Measurements from ENCODE around the gene THAP7.

Gene THAP7

DNA sequence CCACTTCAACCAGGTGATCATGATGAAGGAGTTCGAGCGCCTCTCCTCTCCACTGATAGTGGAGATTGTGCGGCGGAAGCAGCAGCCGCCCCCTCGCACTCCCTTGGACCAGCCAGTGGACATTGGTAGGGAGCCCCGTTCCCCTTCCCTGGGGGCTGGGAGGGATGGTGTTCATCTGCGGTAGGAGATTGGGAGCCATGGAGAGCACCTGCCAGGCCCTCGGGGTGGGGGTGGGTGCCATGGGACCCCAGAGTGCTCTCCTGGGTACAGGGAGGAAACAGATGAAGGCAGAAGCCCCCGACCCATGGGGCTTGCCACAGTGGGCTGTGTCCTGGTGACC lies 7.0 kb downstream of the THAP7 start:
- Histone ChIP-seq H3K4me1 (ENCODE audit: control insufficient read depth, low read length) (peaks cover 2% of the 10 kb centered on the region), H3K4me3 (ENCODE audit: low read length) (no peak overlapping the region), H3K27me3 (ENCODE audit: control insufficient read depth, low read length) (no peaks in the 10 kb centered on the region), H3K9me2 (replicated peaks; ENCODE audit: control insufficient read depth, low read length) (no peaks in the 10 kb centered on the region), H3K79me2 (ENCODE audit: control insufficient read depth, low read length) (peaks cover 5% of the 10 kb centered on the region), H4K20me1 (ENCODE audit: control insufficient read depth, insufficient read depth, low read depth, low read length) (no peaks in the 10 kb centered on the region), H3K36me3 (ENCODE audit: control insufficient read depth, low read length) (peaks cover 64% of the 10 kb centered on the region), H3K9me3 (ENCODE audit: control insufficient read depth, insufficient read depth, low read length) (no peaks in the 10 kb centered on the region), H3K4me2 (ENCODE audit: low read length) (no peak overlapping the region), H3K27ac (ENCODE audit: low read depth, low read length) (no peak overlapping the region), H3F3A (ENCODE audit: control insufficient read depth, insufficient read depth) (peaks cover 3% of the 10 kb centered on the region)
- no peak for TF ChIP-seq EZH2phosphoT487 (IDR thresholded peaks at IDR 0.05; ENCODE audit: borderline replicate concordance, low read length)
- TF ChIP-seq, protein P1, sequence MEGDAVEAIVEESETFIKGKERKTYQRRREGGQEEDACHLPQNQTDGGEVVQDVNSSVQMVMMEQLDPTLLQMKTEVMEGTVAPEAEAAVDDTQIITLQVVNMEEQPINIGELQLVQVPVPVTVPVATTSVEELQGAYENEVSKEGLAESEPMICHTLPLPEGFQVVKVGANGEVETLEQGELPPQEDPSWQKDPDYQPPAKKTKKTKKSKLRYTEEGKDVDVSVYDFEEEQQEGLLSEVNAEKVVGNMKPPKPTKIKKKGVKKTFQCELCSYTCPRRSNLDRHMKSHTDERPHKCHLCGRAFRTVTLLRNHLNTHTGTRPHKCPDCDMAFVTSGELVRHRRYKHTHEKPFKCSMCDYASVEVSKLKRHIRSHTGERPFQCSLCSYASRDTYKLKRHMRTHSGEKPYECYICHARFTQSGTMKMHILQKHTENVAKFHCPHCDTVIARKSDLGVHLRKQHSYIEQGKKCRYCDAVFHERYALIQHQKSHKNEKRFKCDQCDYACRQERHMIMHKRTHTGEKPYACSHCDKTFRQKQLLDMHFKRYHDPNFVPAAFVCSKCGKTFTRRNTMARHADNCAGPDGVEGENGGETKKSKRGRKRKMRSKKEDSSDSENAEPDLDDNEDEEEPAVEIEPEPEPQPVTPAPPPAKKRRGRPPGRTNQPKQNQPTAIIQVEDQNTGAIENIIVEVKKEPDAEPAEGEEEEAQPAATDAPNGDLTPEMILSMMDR (IDR thresholded peaks at IDR 0.05; ENCODE audit: low read depth, low read length, poor library complexity, severe bottlenecking), result no peak

DNA sequence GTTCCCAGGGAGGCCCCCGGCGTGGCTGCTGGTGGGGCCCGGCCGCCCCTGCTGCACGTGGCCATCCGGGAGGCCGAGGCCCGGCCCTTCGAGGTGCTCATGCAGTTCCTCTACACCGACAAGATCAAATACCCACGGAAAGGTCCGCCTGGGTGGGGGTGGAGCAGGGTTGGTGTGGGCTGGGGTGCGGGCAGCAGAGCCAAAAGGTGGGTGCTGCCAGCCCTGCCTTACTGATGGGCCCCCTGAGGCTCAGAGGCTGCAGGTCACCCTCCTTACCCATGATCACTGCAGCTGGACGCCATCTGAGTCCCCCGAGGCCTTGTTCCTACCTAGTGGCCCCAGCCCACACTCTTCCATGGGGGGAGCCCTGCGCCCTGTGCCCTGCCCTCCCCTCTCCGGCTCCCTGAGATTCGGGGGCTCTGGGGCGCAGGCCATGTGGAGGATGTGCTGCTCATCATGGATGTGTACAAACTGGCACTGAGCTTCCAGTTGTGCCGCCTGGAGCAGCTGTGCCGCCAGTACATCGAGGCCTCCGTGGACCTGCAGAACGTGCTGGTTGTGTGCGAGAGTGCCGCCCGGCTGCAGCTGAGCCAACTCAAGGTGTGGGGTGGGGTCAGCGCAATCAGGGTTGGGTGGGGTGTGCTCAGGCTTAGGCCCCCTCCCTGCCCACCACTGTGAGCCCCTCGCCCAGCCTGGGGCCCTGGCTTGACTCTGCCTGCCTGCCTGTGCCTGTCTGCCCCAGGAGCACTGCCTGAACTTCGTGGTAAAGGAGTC lies 7.6 kb downstream of the THAP7 start:
- Histone ChIP-seq H3K27me3 (ENCODE audit: control insufficient read depth, low read length) (no peaks in the 10 kb centered on the region), H3K9me3 (ENCODE audit: control insufficient read depth, insufficient read depth, low read length) (no peaks in the 10 kb centered on the region), H3K36me3 (ENCODE audit: control insufficient read depth, low read length) (peaks cover 61% of the 10 kb centered on the region), H4K20me1 (ENCODE audit: control insufficient read depth, insufficient read depth, low read depth, low read length) (no peaks in the 10 kb centered on the region), H3K9me2 (replicated peaks; ENCODE audit: control insufficient read depth, low read length) (no peaks in the 10 kb centered on the region), H3K79me2 (ENCODE audit: control insufficient read depth, low read length) (no peaks in the 10 kb centered on the region; the same call in none of the 2 replicates), H3K4me2 (ENCODE audit: low read length) (no peak overlapping the region), H3K4me3 (ENCODE audit: low read length) (no peak overlapping the region), H3F3A (ENCODE audit: control insufficient read depth, insufficient read depth) (peaks cover 3% of the 10 kb centered on the region), H3K4me1 (ENCODE audit: control insufficient read depth, low read length) (peaks cover 5% of the 10 kb centered on the region), H3K27ac (ENCODE audit: low read depth, low read length) (no peak overlapping the region)
- no peak for TF ChIP-seq EZH2phosphoT487 (IDR thresholded peaks at IDR 0.05; ENCODE audit: borderline replicate concordance, low read length)
- TF ChIP-seq, protein P1 (IDR thresholded peaks at IDR 0.05; ENCODE audit: low read depth, low read length, poor library complexity, severe bottlenecking), result no peak

DNA sequence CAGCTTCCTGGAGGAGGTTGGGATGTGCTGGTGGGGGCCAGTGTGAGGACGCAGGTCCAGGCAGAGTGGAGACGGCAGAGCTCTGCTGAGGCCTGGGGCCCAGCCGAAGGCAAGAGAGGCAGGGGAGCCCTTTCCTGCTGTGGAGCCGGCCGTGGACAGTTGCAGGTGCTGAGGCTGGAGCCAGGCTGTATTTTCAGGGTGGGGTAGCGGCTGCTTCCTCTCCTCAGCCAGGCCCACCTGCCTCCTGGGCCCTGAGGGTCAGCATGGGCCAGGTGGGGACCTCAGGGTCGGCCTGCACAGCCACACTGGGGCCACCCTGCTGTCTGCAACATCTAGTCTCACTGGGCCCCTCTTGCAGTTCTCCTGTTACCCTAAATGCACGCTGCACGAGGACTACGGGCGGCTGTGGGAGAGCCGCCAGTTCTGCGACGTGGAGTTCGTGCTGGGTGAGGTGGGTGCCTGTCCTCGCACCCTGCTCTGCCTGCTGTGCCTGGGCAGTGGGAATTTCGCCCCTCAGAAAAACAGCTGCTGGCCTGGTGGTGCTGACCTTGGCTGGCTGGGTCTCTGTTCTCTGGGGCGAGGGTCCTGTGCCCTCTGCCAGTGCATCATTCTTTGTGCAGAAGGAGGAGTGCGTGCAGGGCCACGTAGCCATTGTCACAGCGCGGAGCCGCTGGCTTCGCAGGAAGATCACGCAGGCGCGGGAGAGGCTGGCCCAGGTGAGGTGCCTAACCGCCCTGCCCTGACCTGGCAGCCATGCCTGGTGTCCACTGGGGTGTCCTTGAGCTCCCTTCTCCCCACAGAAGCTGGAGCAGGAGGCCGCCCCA lies 8.4 kb downstream of the THAP7 start:
- TF ChIP-seq, protein P1 (IDR thresholded peaks at IDR 0.05; ENCODE audit: low read depth, low read length, poor library complexity, severe bottlenecking), result no peak
- no peak for TF ChIP-seq EZH2phosphoT487 (IDR thresholded peaks at IDR 0.05; ENCODE audit: borderline replicate concordance, low read length)
- Histone ChIP-seq H3K9me3 (ENCODE audit: control insufficient read depth, insufficient read depth, low read length) (no peaks in the 10 kb centered on the region), H3K4me3 (ENCODE audit: low read length) (no peak overlapping the region), H3K36me3 (ENCODE audit: control insufficient read depth, low read length) (peaks cover 60% of the 10 kb centered on the region), H3F3A (ENCODE audit: control insufficient read depth, insufficient read depth) (no peaks in the 10 kb centered on the region), H4K20me1 (ENCODE audit: control insufficient read depth, insufficient read depth, low read depth, low read length) (no peaks in the 10 kb centered on the region), H3K9me2 (replicated peaks; ENCODE audit: control insufficient read depth, low read length) (no peaks in the 10 kb centered on the region), H3K4me1 (ENCODE audit: control insufficient read depth, low read length) (peaks cover 8% of the 10 kb centered on the region), H3K4me2 (ENCODE audit: low read length) (no peak overlapping the region), H3K27me3 (ENCODE audit: control insufficient read depth, low read length) (no peaks in the 10 kb centered on the region), H3K79me2 (ENCODE audit: control insufficient read depth, low read length) (no peaks in the 10 kb centered on the region; the same call in 1 of the 2 replicates), H3K27ac (ENCODE audit: low read depth, low read length) (no peak overlapping the region)
